GM12878 (cell line): ENCODE data around the gene NACA.

Source experiments
- ZNF217 ChIP-seq: fragments of 450-650 bp; IDR thresholded peaks from 2 replicates; pipeline ENCODE4 v1.6.1; 2017; ENCODE audit warnings: antibody characterized with exemption, mild to moderate bottlenecking
- ZZZ3 ChIP-seq: IDR thresholded peaks from 2 replicates; pipeline ENCODE4 v1.6.1; 2011; ENCODE audit warnings: low read depth; ENCODE audit not compliant: control insufficient read depth, insufficient read length
- TF ChIP-seq, protein P1 (sequence below): IDR thresholded peaks from 2 replicates; pipeline ENCODE4 v1.6.1; 2012; ENCODE audit warnings: mild to moderate bottlenecking, low read depth, low read length
- TF ChIP-seq, protein P2 (sequence below), 3 experiments: IDR thresholded peaks in 2 of 3; conservative IDR thresholded peaks in 1 of 3; 2 replicates each; pipeline ENCODE4 v1.5.1; 2011; ENCODE audit warnings: low read depth in 3 of 3, low read length in 3 of 3, mild to moderate bottlenecking in 3 of 3, control low read depth in 2 of 3, moderate library complexity in 2 of 3, inconsistent platforms in 1 of 3, mixed read lengths in 1 of 3; ENCODE audit not compliant: control insufficient read depth in 2 of 3, insufficient read depth in 1 of 3; ENCODE audit errors: extremely low read depth in 1 of 3

DNA sequence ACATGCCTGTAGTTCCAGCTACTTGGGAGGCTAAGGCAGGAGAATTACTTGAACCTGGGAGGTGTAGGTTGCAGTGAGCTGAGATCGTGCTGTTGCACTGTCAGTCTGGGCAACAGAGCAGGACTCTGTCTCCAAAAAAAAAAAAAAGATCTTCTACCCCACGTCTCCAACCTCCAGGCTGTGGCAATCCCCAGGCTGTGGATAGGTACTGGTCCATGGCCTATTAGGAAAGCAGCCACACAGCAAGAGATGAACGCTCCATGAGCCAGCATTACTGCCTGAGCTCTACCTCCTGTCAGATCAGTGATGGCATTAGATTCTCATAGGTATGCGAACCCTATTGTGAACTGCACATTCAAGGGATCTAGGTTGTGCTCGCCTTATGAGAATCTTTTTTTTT lies 30.9 kb downstream of the NACA start:
- TF ChIP-seq, protein P1, sequence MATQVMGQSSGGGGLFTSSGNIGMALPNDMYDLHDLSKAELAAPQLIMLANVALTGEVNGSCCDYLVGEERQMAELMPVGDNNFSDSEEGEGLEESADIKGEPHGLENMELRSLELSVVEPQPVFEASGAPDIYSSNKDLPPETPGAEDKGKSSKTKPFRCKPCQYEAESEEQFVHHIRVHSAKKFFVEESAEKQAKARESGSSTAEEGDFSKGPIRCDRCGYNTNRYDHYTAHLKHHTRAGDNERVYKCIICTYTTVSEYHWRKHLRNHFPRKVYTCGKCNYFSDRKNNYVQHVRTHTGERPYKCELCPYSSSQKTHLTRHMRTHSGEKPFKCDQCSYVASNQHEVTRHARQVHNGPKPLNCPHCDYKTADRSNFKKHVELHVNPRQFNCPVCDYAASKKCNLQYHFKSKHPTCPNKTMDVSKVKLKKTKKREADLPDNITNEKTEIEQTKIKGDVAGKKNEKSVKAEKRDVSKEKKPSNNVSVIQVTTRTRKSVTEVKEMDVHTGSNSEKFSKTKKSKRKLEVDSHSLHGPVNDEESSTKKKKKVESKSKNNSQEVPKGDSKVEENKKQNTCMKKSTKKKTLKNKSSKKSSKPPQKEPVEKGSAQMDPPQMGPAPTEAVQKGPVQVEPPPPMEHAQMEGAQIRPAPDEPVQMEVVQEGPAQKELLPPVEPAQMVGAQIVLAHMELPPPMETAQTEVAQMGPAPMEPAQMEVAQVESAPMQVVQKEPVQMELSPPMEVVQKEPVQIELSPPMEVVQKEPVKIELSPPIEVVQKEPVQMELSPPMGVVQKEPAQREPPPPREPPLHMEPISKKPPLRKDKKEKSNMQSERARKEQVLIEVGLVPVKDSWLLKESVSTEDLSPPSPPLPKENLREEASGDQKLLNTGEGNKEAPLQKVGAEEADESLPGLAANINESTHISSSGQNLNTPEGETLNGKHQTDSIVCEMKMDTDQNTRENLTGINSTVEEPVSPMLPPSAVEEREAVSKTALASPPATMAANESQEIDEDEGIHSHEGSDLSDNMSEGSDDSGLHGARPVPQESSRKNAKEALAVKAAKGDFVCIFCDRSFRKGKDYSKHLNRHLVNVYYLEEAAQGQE = no peak
- TF ChIP-seq, protein P2, sequence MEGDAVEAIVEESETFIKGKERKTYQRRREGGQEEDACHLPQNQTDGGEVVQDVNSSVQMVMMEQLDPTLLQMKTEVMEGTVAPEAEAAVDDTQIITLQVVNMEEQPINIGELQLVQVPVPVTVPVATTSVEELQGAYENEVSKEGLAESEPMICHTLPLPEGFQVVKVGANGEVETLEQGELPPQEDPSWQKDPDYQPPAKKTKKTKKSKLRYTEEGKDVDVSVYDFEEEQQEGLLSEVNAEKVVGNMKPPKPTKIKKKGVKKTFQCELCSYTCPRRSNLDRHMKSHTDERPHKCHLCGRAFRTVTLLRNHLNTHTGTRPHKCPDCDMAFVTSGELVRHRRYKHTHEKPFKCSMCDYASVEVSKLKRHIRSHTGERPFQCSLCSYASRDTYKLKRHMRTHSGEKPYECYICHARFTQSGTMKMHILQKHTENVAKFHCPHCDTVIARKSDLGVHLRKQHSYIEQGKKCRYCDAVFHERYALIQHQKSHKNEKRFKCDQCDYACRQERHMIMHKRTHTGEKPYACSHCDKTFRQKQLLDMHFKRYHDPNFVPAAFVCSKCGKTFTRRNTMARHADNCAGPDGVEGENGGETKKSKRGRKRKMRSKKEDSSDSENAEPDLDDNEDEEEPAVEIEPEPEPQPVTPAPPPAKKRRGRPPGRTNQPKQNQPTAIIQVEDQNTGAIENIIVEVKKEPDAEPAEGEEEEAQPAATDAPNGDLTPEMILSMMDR (IDR thresholded peaks at IDR 0.05 in 2 of 3, conservative IDR thresholded peaks at IDR 0.05 in 1 of 3; ENCODE audit: control insufficient read depth in 2 of 3, extremely low read depth in 1 of 3, insufficient read depth in 1 of 3, low read depth in 3 of 3, low read length in 3 of 3) = no peak
- TF ChIP-seq ZZZ3 (no peak), ZNF217 (no peak)
